ENCODE data around the gene NTRK1.

NTRK1 gene

GRCh38 chr1:156905176-156905575 lies 44.5 kb downstream of the NTRK1 start:
- DNase-seq (ENCODE audit: low read depth), result no peak
- no peak overlapping the region for H3K4me3 ChIP-seq (ENCODE audit: low read depth, low read length)

DNA sequence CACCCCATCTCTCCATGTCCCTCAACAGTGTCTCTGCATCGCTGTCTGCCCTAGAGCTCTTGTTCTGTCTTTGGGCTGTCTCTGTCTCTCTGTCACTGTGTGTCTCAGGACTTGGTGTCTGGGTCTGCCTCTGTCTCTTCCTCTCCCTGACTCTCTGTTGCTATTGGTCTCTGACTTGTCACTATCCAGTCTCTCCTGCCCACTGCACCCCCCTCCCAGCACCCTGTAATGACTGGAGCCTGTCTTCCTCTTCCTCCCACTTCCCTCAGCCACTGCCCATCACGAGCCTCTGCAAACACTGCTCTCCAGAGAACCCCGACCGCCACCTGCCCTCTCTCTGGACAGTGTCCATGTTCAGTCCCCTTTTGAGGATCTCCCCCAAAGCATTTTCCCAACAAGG lies 45.0 kb downstream of the NTRK1 start:
- no peak overlapping the region for H3K4me3 ChIP-seq (ENCODE audit: low read depth, low read length)
- DNase-seq (ENCODE audit: low read depth), result no peak

- no peak for DNase-seq (ENCODE audit: low read depth)
- no peak overlapping the region for H3K4me3 ChIP-seq (ENCODE audit: low read depth, low read length)
Measured at GRCh38 chr1:156906206-156906906, 45.7 kb downstream of the NTRK1 start.

- DNase-seq (ENCODE audit: low read depth), result no peak
- H3K4me3 ChIP-seq (ENCODE audit: low read depth, low read length), result no peak overlapping the region
Measured at GRCh38 chr1:156908541-156908940, 47.9 kb downstream of the NTRK1 start.

GRCh38 chr1:156908955-156909354 lies 48.3 kb downstream of the NTRK1 start:
- H3K4me3 ChIP-seq (ENCODE audit: low read depth, low read length), result no peak overlapping the region
- no peak for DNase-seq (ENCODE audit: low read depth)

GRCh38 chr1:156909671-156910070 lies 49.0 kb downstream of the NTRK1 start:
- DNase-seq (ENCODE audit: low read depth), result no peak
- H3K4me3 ChIP-seq (ENCODE audit: low read depth, low read length), result no peak overlapping the region

- no peak overlapping the region for H3K4me3 ChIP-seq (ENCODE audit: low read depth, low read length)
- no peak for DNase-seq (ENCODE audit: low read depth)
Measured at GRCh38 chr1:156910309-156910782, 49.7 kb downstream of the NTRK1 start.

- no peak for DNase-seq (ENCODE audit: low read depth)
- H3K4me3 ChIP-seq (ENCODE audit: low read depth, low read length), result no peak overlapping the region
Measured at GRCh38 chr1:156911577-156912298, 51.1 kb downstream of the NTRK1 start.

- DNase-seq (ENCODE audit: low read depth), result no peak
- no peak overlapping the region for H3K4me3 ChIP-seq (ENCODE audit: low read depth, low read length)
Measured at GRCh38 chr1:156912310-156912709, 51.6 kb downstream of the NTRK1 start.

DNA sequence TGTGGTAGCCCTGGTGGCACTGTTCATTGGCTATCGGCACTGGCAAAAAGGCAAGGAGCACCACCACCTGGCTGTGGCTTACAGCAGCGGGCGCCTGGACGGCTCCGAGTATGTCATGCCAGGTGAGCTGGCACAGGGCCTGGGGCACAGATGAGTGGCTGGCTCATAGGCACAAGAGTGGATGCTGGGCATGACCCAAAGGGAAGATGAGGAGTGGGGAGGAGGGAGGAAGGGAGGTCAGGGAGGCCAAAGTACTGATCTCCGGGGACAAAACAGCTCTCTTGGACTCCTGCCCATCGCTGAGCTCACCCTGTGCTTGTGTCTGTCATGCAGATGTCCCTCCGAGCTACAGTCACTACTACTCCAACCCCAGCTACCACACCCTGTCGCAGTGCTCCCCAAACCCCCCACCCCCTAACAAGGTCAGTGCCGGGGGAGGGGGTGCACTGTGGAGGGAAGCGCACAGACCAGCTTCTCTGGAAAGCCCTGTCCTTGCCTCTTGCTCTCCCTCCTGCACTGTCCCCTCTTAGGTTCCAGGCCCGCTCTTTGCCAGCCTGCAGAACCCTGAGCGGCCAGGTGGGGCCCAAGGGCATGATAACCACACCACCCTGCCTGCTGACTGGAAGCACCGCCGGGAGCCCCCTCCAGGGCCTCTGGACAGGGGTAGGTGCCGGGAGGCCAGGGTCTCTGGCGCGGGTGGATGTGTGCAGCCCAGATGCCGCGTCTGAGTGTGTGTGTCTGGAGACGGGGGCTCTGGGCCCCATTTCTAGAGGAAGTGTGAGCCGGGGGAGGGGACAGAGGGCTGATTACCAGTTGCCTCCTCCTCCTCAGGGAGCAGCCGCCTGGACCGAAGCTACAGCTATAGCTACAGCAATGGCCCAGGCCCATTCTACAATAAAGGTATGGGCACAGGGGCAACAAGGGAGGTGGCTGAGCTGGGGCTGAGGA lies 52.5 kb downstream of the NTRK1 start:
- no peak overlapping the region for H3K4me3 ChIP-seq (ENCODE audit: low read depth, low read length)
- DNase-seq (ENCODE audit: low read depth), result no peak

DNA sequence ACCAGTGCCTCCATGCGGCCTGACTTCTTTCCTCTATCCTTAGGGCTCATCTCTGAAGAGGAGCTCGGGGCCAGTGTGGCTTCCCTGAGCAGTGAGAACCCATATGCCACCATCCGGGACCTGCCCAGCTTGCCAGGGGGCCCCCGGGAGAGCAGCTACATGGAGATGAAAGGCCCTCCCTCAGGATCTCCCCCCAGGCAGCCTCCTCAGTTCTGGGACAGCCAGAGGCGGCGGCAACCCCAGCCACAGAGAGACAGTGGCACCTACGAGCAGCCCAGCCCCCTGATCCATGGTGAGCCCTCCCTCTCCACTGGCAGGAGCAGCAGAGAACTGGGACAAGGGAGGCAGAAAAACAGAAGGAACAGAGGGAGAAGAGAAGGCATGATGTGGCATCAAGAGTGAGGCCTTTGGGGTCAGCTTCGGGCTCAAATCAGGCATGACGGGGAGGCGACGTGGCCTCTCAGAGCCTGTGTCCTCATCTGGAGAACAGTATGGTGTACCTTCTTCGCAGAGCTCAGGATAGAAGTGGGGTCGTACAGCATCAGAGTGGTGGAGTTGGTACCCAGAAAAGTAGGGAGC lies 53.2 kb downstream of the NTRK1 start:
- H3K4me3 ChIP-seq (ENCODE audit: low read depth, low read length), result no peak overlapping the region
- no peak for DNase-seq (ENCODE audit: low read depth)

- H3K4me3 ChIP-seq (ENCODE audit: low read depth, low read length), result no peak overlapping the region
- no peak for DNase-seq (ENCODE audit: low read depth)
Measured at GRCh38 chr1:156914440-156914856, 53.8 kb downstream of the NTRK1 start.

DNA sequence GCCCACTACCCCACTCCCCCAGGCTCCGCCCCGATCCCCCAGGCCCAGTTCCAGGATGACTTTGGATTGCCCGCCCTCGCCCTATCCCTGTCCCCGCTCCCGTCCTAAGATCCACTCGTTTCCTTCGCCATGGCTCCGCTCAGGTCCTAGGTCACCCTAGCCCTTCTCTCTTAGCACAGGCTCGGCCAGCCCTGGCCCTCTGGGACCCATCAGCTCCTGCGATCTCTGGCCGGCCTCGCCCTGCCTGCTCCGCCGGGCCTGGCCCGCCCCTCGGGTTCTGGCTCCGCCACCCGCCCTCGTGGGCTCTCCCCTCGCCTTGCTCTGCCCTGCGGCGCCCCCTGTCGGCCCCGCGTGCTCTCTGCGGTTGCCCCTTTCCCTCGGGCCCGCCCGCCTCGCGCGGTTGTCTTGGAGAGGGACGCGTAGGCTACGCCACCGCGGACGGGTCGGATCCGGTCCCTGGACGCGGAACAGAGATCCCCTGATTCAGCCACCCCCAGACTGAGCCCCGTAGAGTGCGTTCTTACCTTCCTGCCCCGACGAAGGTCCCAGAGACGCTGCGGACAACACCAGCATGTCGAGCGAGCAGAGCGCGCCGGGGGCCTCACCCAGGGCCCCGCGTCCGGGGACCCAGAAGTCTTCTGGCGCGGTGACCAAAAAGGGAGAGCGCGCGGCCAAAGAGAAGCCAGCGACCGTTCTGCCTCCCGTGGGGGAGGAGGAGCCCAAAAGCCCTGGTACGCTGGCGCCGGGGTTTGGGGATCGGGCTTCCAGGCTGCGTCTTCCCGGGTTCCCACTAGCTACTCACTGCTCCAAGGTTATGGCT lies 59.8 kb downstream of the NTRK1 start, which contains the start of gene LRRC71:
LRRC71 (plus strand) TSS at position 400 of the 820 bp plus-strand sequence; CDS start at position 572, 172 bp downstream.
- no peak for DNase-seq (ENCODE audit: low read depth)
- peak within 1 kb of the TSS; percentile 32 for H3K4me3 ChIP-seq (ENCODE audit: low read depth, low read length)

GRCh38 chr1:156921053-156921529 lies 60.4 kb downstream of the NTRK1 start:
- H3K4me3 ChIP-seq (ENCODE audit: low read depth, low read length), result no peak overlapping the region
- DNase-seq (ENCODE audit: low read depth), result no peak

GRCh38 chr1:156922986-156923669 lies 62.5 kb downstream of the NTRK1 start:
- no peak for DNase-seq (ENCODE audit: low read depth)
- peak overlapping the region; percentile 20 for H3K4me3 ChIP-seq (ENCODE audit: low read depth, low read length)

- H3K4me3 ChIP-seq (ENCODE audit: low read depth, low read length), result peak overlapping the region; percentile 20
- DNase-seq (ENCODE audit: low read depth), result no peak
Measured at GRCh38 chr1:156923670-156924477, 63.2 kb downstream of the NTRK1 start.

- no peak overlapping the region for H3K4me3 ChIP-seq (ENCODE audit: low read depth, low read length)
- no peak for DNase-seq (ENCODE audit: low read depth)
Measured at GRCh38 chr1:156924478-156925153, 64.0 kb downstream of the NTRK1 start.

Measured in skeletal muscle cell (primary cell).